HG03025 (cell line): ENCODE data around the gene IFNL2.
"Not testable (repeated sequence)": the region's sequence is repeated elsewhere in the genome, so short reads cannot be mapped to it uniquely, and the experiment has no call there.

Experiments
- ATAC-seq: cut with Tn5 transposase; IDR thresholded peaks from one replicate; pipeline ENCODE4 v1.9.1; 2021; ENCODE audit warnings: mild to moderate bottlenecking, moderate library complexity; ENCODE audit not compliant: unreplicated experiment, low FRiP score

The IFNL2 gene

DNA sequence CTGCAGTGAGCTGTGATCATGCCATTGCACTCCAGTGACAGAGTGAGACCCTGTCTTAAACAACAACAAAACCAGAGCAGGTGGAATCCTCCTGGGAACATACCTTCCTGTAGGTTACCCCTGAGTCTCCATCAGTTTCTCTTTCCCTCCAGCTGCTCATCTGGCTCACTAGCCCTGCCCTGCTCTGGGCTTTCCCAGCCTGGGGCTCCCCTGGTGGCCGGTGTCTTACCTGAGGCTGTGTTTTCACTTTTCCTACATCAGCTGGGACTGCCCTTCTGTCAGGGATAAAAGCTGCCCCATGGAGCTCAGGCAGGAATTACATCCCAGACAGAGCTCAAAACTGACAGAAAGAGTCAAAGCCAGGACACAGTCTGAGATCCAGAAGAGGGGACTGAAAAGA lies at the start of gene IFNL2:
TSS of gene IFNL2 (plus strand) at position 312 of the 400 bp plus-strand sequence. CDS start 173 bp downstream, outside the sequence.
- not testable (repeated sequence) for ATAC-seq

DNA sequence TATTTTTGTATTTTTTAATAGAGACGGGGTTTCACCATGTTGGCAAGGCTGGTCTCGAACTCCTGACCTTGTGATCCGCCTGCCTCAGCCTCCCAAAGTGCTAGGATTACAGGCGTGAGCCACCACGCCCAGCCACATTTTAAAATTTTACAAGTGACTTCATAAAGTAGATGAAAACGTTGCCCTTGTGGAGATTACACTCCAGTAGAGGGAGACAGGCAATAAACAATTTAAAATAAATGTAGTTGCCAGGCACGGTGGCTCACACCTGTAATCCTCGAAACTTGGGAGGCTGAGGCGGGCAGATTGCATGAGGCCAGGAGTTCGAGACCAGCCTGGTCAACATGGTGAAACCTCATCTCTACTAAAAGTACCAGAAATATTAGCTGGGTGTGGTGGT lies 49.1 kb upstream of the IFNL2 start:
- not testable (repeated sequence) for ATAC-seq

DNA sequence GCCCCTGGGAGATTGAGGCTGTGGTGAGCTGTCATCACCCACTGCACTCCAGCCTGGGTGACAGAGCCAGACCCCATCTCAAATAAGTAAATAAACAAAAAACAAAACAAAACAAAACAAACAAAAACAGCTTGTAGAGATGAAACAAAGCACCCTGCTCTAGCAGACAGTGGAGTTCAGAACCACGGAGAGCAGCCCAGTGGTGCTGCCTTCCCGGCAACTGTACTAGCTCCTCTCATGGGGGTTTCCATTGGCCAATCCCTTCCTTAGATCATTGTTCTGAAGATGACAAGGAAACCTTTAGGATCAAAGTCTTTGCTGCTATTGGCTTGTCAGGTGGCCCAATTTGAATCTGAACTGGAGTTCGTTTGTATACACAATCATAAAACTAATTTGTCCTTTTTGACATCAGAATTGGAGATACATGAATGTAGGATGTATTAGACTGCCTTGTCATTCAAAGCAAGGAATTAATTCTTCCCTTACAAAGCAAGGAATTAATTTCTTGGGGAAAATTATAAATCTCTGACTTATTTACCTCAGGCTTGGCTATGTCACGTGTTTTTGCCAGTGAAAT lies 44.4 kb upstream of the IFNL2 start:
- ATAC-seq, result no peak

DNA sequence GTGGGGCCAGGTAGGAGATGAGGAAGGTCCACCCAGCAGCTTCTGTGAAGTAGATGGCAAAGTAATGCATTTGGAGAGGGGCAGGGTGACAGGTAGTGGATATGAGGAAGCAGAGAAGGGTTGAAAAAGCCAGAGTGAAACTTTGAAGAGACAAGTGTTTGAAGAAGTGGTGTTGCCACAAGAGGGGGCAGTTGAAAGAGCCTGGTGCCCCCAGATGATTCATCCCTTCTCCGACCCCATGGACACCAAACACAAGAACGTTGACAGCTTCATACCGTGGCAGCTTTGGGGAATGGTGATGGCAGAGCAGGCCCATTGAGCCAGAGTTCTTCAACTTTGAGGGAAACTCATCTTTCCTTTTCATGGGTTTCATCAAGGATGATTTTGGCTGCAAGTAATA lies 43.3 kb upstream of the IFNL2 start:
- ATAC-seq, result no peak

DNA sequence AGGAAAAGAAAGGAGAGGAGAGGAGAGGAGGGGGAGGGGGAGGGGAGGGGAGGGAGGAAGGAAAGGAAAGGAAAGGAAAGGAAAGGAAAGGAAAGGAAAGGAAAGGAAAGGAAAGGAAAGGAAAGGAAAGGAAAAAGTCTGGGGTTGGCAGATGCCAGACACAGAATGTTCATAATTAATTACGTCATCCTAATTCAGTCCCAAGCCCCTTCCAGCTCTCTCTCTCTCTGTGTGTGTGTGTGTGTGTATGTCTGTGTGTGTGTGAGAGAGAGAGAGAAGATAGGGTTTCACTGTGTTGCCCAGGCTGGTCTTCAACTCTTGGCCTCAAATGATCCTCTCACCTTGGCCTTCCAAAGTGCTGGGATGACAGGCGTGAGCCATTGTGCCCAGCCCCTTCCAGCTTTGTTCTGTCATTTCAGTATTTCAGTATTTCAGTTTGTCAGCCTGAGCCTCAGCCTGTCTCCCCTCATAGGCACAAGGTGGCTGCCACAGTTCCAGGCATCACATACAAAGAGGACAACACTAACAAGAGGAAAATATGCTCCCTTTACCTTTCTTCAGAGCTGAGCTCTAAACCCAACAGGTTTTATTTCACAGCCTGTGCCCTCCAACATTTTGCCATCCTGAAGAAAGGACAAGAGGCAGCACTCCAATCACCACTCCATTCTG lies 38.0 kb upstream of the IFNL2 start:
- no peak for ATAC-seq

DNA sequence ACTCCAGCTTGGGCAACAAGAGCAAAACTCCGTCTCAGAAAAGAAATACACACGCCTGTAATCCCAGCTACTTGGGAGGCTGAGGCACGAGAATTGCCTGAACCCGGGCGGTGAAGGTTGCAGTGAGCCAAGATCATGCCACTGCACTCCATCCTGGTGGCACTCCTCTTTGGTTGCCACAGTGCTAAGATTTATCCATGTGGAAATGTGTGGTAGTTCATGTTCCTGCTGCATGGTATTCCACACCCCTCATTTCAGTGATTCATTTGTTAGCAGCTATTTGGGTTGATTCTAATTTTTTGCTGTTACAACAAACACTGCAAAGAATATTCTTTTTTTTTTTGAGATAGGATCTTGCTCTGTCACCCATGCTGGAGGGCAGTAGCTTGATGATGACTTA lies 35.5 kb upstream of the IFNL2 start:
- ATAC-seq, result no peak

DNA sequence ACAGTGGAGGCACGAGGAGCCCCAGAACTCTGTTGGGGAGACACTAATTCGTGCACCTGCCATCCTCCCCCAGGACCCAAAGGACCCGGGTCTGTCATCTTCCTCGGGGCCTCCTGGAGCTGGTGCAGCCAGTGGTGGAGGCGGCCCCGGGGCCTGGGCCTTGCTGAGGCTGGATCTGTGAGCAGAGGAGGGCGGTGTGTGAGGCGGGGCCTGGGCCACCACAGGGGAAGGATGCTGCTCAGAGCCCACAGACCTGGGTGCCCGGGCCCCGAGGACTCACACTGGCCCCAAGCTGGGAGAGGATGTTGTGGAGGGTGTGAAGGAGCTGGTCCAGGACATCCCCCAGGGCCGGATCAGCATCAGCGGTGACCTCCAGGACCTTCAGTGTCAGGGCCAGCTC lies 31.7 kb upstream of the IFNL2 start:
- no peak for ATAC-seq

DNA sequence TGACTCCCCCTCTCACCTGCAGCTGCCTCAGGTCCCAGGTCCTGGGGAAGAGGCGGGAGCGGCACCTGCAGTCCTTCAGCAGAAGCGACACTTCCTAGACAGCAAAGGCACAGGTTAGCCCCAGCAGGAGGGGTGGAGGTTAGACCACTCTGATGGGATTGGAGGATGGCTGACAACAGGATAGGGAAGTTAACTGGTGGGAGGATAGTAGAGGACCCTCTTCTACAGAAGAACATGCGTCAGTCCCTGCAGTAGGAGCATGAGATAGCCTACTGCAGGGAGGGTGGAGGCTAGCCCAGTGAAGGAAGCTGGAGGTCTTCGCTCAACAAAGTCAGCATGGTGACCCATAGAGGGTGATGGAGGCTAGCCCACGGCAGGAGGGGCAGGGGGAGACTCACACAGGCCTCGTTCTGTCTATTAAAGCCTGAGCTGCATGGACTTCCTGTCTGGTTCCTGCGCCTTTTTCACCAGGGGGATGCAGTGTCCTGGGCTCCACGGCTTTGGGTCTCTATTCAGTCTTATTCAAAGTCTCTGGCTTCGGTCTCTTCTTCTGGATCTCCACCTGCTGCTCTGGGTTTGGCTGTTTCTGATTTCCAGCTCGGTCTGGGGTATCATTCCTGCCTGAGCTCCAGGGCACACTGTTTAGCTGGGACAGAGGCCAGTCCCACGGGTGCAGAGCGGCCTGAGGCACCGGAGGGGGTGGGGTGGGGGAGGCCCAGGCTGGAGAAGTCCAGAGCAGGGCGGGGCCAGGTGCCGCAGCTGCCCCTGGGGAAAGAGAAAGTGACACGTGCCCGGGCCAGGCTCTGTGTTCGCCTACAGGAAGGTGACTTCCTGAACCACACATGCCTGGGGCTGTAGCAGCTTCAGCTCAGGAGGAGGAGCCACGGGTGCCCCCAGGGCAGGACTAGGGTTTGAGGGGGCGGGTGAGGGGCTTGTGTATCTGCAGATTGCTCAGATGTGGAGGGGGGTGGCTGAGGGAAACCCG lies 30.7 kb upstream of the IFNL2 start:
- ATAC-seq, result no peak

DNA sequence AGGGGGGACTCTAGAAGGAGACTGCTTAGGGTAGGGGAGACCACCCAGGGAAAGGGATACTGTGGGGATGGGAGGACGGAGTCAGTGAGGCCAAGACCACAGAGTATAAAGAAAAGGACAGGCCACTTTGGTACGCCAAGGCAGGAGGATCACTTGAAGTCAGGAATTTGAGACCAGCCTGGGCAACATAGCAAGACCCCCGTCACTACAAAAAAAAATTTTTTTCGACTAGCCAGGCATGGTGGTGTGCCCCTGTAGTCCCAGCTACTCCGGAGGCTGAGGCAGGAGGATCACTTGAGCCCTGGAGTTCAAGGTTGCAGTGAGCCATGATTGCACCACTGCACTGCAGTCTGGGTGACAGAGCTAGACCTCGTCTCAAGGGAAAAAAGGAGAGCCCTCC lies 30.0 kb upstream of the IFNL2 start:
- ATAC-seq, result no peak

DNA sequence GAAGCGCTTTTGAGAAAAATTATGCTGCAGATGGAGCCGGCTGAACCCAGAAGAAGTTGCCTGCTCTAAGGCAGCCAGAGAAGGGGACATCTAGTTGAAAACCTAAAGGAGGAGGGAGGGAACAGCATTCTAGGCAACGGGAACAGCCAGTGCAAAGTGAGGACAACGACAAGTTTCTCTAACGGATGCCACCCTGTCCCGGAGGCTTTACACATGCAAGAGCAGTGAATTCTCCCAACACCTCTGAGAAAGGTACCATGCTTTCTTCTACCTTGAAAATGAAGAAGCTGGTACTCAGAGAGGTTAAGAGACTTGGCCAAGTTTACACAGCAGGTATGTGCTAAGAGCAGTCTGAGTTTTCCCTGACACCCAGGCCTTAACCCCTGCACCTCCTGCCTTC lies 29.3 kb upstream of the IFNL2 start:
- no peak for ATAC-seq

DNA sequence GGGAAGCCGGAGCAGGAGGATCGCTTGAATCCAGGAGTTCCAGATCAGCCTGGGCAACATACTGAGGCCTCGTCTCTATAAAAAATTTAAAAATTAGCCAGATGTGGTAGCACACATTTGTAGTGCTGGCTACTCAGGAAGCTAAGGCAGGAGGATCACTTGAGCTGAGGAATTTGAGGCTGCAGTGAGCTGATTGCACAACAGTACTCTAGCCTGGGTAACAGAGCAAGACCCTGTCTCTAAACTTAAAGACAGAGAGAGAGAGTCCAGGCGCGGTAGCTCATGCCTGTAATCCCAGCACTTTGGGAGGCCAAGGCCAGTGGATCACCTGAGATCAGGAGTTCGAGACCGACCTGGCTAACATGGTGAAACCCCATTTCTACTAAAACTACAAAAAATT lies 27.8 kb upstream of the IFNL2 start:
- ATAC-seq, result no peak

DNA sequence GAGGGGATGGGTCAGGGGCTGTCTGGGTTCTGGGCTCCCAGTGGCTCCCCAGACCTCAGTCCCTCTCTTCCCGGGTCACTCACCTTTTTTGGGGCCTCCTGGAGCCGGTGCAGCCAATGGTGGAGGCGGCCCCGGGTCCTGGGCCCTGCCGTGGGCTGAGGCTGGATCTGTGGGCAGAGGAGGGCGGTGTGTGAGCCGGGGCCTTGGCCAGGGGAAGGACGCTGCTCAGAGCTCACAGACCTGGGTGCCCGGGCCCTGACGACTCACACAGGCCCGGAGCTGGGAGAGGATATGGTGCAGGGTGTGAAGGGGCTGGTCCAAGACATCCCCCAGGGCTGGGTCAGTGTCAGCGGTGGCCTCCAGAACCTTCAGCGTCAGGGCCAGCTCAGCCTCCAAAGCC lies 24.5 kb upstream of the IFNL2 start:
- ATAC-seq, result not testable (repeated sequence)

DNA sequence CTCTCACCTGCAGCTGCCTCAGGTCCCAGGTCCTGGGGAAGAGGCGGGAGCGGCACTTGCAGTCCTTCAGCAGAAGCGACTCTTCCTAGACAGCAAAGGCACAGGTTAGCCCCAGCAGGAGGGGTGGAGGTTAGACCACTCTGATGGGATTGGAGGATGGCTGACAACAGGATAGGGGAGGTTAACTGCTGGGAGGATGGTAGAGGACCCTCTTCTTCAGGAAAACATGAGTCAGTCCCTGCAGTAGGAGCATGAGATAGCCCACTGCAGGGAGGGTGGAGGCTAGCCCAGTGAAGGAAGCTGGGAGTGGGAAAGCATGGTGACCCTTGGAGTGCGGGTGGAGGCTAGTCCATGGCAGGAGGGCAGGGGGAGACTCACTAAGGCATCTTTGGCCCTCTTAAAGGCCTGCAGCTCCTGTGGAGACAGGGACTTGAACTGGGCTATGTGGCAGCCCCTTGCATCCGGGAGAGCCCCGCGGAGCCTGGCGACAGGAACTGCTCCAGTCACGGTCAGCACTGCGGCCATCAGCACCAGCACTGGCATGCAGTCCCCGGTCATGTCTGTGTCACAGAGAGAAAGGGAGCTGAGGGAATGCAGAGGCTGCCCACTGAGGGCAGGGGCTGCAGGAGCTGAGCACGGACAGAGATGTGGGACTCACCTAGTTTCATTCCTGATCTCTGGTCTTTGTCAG lies 23.6 kb upstream of the IFNL2 start, which contains the start of gene IFNL3:
TSS of gene IFNL3 (minus strand) at position 597 of the 691 bp plus-strand sequence. CDS start at position 558, 39 bp downstream.
- not testable (repeated sequence) for ATAC-seq

DNA sequence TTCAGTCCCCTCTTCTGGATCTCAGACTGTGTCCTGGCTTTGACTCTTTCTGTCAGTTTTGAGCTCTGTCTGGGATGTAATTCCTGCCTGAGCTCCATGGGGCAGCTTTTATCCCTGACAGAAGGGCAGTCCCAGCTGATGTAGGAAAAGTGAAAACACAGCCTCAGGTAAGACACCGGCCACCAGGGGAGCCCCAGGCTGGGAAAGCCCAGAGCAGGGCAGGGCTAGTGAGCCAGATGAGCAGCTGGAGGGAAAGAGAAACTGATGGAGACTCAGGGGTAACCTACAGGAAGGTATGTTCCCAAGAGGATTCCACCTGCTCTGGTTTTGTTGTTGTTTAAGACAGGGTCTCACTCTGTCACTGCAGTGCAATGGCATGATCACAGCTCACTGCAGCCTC lies 23.0 kb upstream of the IFNL2 start:
- not testable (repeated sequence) for ATAC-seq

DNA sequence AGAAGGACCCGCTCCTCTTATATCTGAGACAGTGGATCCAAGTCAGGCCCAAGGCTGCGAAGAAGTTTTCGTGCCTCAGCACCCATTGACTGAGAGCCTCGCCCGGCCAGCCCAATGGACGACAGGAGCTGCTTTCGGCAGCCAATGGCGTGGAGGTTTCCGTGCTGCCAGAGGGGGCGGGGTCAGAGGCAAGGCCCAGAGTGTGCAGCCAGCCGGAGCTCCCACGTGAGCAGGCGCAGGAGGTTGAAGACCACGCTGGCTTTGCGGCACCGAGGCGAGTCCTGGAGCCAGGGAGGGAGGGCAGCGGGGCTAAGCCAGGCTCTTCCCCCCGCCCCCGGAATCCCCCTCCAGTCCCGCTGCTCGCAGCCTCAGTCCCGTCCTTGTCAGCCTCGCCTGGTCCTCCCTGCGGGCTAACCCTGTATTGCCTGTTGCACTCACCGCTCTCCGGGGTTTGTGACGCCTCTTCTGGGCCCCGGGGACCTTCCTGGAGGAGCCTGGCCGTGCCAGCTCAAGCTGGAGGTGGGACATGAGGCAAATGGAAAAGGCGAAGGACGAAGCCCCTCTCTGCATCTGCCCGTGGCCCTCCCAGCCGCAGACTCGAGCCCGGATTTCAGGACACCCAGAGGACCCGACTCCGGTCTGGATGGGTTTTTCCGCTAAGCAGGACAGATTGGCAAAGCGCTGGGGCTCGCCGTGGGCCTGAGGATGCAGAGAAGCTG lies 21.1 kb upstream of the IFNL2 start:
- ATAC-seq, result no peak

DNA sequence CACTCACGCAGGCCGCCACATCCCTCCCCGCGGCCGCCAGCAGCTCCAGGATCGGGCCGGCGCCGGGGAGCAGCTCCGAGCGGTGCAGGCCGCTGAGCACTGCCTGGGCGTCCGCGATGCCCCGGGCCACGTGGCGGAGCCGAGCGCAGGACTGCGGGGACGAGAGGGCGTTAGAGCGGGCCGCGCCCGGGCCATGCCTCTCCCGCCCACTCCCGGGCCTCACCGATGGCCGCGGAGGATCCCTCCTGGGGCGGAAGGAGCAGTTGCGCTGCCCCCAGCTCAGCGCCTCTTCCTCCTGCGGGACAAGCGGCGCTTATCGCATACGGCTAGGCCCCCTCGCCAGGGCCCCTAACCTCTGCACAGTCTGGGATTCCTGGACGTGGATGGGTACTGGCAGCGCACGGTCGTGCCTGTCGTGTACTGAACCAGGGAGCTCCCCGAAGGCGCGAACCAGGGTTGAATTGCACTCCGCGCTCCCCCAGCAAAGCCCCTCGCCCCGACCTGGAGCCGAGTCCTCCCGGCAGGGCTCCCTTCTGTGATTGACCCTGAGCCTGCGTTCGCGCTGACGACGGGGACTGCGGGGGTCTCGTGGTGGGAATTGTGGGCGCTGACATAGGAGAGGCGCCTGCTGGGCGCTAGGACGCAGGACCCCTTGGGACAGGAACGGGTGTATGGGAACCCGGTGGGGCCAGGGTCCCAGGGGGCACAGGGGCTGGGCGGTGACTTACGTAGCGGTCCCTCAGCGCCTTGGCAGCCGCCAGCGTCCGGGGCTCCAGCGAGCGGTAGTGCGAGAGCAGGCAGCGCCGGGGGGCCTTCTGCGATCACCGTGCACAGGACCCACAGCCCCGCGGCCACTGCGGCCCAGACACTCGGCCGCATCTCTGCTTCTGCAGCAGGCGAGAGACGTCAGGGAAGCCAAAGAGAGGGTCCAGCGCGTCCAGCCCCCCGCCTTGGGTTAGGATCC lies 20.2 kb upstream of the IFNL2 start:
- no peak for ATAC-seq

DNA sequence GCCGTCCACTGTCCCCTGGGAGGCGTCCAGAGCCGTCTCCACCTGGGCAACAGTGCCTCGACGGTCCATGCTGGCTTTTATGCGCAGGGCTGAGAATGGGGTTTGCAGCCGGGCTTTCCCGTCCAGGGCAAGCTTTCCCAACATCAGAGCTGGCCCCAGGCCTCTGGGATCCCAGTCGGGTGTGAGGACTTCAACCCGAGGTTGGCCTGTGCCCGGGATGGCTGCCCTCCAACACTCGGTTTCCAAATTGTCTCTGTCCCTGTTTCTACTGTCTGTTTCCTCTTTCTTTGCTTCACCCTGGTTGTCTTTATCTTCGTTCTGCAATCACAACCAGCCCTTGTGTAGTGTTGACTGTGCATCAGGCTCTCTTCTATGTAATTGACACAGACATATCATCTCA lies 19.4 kb upstream of the IFNL2 start, which contains the start of gene IFNL4:
TSS of gene IFNL4 (minus strand) at position 51 of the 400 bp plus-strand sequence.
- ATAC-seq, result no peak

DNA sequence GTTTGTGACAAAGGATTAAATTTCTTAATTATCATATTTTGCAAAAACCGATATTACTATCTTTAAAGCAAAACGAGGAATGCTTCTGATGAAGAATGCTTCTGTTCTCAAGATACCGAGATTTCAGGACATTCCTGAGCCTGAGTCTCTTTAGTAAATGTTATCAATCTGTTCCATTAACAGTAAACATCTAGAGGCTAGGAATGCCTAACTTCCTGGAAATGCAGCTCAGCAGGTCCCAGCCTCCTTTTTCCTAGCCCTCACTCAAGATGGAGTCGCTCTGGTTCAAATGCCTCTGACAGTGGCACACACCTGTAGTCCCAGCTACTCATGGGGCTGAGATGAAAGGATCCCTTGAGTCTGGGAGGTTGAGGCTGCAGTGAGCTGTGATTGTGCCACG lies 17.1 kb upstream of the IFNL2 start:
- ATAC-seq, result no peak

DNA sequence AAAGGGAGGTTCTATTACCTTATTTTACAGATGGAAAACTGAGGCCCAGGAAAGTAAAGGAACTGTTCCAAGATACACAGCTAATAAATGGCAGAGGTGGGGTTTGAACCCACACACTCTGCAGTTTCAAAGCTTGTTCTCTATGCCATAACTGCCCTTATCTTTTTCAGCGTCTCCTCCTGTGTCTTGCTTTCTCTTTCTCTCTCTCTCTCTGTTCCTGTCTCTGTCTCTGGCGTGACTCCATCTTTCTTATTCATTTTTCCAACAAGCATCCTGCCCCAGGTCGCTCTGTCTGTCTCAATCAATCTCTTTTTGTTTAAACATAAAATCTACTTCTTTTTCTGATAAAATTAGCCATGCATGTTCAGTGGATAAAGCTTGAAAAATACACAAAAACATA lies 16.4 kb upstream of the IFNL2 start:
- no peak for ATAC-seq
